Left ventricle myocardium inferior (tissue), 1 donor: ENCODE data around the gene POLA1. TPM values are rescaled to one million over a fixed set of nuclear protein-coding genes. Genes with fewer than 3 reads are reported as not detected.
A peak's percentile ranks its signal among the peaks of the same experiment; 100 is the strongest.

ENCODE experiments used
- DNase-seq: peaks from one replicate; pipeline ENCODE4 v3.0.0-alpha.2; 2020
- H3K27ac ChIP-seq: fragments of 200-600 bp; replicated peaks from 2 replicates; pipeline ENCODE4 v1.8.0; 2021
- H3K27me3 ChIP-seq: fragments of 200-600 bp; 2 replicates; pipeline ENCODE4 v1.8.0; 2021; ENCODE audit warnings: low read depth
- H3K36me3 ChIP-seq: fragments of 200-600 bp; 2 replicates; pipeline ENCODE4 v1.8.0; 2021
- H3K4me1 ChIP-seq: fragments of 200-600 bp; 2 replicates; pipeline ENCODE4 v1.8.0; 2021
- H3K4me3 ChIP-seq: fragments of 200-600 bp; 2 replicates; pipeline ENCODE4 v1.8.0; 2021; ENCODE audit warnings: mild to moderate bottlenecking, moderate library complexity
- H3K9me3 ChIP-seq: fragments of 200-600 bp; replicated peaks from 2 replicates; pipeline ENCODE4 v1.8.0; 2021
- CTCF ChIP-seq: fragments of 200-600 bp; IDR thresholded peaks from 2 replicates; pipeline ENCODE4 v1.8.0; 2021; ENCODE audit warnings: antibody characterized with exemption, mild to moderate bottlenecking, borderline replicate concordance
- intact Hi-C: fragments of 100-400 bp; cut with micrococcal nuclease; formaldehyde crosslinking; loops from one replicate; pipeline ENCODE4 v1.11.0; 2022
- total RNA-seq: library from RNA; stranded (reverse); fragmentation: NEBNext Ultra II Directional; extraction: Animal tissue kit (Norgen Biotek cat#: 25700); gene quantifications from one replicate; pipeline ENCODE4 v1.2.1, GENCODE V29; 2021
- donor health status: DM: no; HTN: yes; CAD: no; lungs with severe emphysema.

POLA1 gene
- total RNA-seq, 1 donor from 2014 or later: 7.3 TPM

- TF ChIP-seq CTCF: no peak
- Histone ChIP-seq H3K4me1 (peaks cover 2% of the 10 kb centered on the region), H3K36me3 (no peaks in the 10 kb centered on the region), H3K27ac (no peak overlapping the region), H3K9me3 (no peaks in the 10 kb centered on the region), H3K27me3 (peaks cover 27% of the 10 kb centered on the region), H3K4me3 (no peak overlapping the region)
- DNase-seq: no peak
- intact Hi-C loops: no loop called here
These were observed 305.8 kb downstream of the POLA1 start for GRCh38 chrX:24999511-24999910.

GRCh38 chrX:25001808-25002660, 308.3 kb downstream of the POLA1 start:
- Histone ChIP-seq H3K27ac (no peak overlapping the region), H3K4me3 (no peak overlapping the region), H3K36me3 (no peaks in the 10 kb centered on the region), H3K9me3 (no peaks in the 10 kb centered on the region), H3K4me1 (peaks cover 15% of the 10 kb centered on the region), H3K27me3 (peaks cover 52% of the 10 kb centered on the region)
- no peak for DNase-seq
- intact Hi-C loops: no loop called here
- TF ChIP-seq CTCF: no peak

- no peak overlapping the region for H3K27ac ChIP-seq
- H3K4me1 ChIP-seq: peaks cover 15% of the 10 kb centered on the region
- H3K36me3 ChIP-seq: no peaks in the 10 kb centered on the region
- intact Hi-C loops: no loop called here
- H3K9me3 ChIP-seq: no peaks in the 10 kb centered on the region
- H3K27me3 ChIP-seq: peaks cover 58% of the 10 kb centered on the region
- TF ChIP-seq CTCF: no peak
- DNase-seq: no peak
- no peak overlapping the region for H3K4me3 ChIP-seq
These were observed 308.9 kb downstream of the POLA1 start for GRCh38 chrX:25002661-25003020.

- no peaks in the 10 kb centered on the region for H3K36me3 ChIP-seq
- no peak for TF ChIP-seq CTCF
- peak overlapping the region; percentile 4 for H3K4me3 ChIP-seq
- intact Hi-C loops: no loop called here
- H3K9me3 ChIP-seq: no peaks in the 10 kb centered on the region
- peaks cover 65% of the 10 kb centered on the region for H3K27me3 ChIP-seq
- no peak for DNase-seq
- no peak overlapping the region for H3K27ac ChIP-seq
- H3K4me1 ChIP-seq: peaks cover 15% of the 10 kb centered on the region
These were observed 309.5 kb downstream of the POLA1 start for GRCh38 chrX:25003066-25003849.

- TF ChIP-seq CTCF: no peak
- Histone ChIP-seq H3K4me1 (peaks cover 15% of the 10 kb centered on the region), H3K27me3 (peaks cover 72% of the 10 kb centered on the region), H3K9me3 (no peaks in the 10 kb centered on the region), H3K4me3 (no peak overlapping the region), H3K36me3 (no peaks in the 10 kb centered on the region), H3K27ac (no peak overlapping the region)
- no peak for DNase-seq
- intact Hi-C loops: no loop called here
These were observed 310.3 kb downstream of the POLA1 start for GRCh38 chrX:25004040-25004439.
